ENCODE measurements around the gene ATG14. TPM values are rescaled to one million over a fixed set of nuclear protein-coding genes. Genes with fewer than 3 reads are reported as not detected.

The ATG14 gene
- polyA plus RNA-seq, 2 of the 4 experiments (the other 2 are of a cell fraction) = 5.9 to 7.4 TPM

DNA sequence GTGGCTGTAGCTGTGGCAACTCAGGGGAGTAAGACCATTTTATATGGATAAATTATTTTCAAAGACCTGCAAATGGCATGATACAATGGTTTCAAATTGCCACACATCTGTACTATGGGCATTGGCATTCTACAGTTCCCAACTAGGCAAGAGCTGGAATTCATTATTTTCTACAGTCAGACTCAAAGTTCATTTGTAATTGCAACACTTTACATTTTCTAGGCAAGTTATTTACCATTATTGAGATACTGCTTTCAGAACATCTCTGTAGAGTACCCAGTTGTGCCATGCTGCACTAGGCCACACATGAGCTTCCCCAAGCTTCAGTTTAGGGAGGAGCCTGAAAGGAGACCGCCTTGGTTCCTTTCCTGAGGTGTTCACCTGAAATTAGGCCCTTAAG is 8.0 kb upstream of the ATG14 start:
- DNase-seq (ENCODE audit: low read depth in 1 of 2, low spot score in 1 of 2) (no peak), ATAC-seq (no peak), FAIRE-seq (no peak)
- Histone ChIP-seq H3K27ac (no peak overlapping the region), H3K4me2 (no peak overlapping the region), H3K9me3 (no peaks in the 10 kb centered on the region), H3K4me1 (no peaks in the 10 kb centered on the region), H3K4me3 (no peak overlapping the region)
- POLR2A ChIA-PET = no interaction called here
- CTCF ChIA-PET = interaction anchor here (1.4 to 2.2 kb wide), 4 partner anchors 9 to 207 kb away, joined by 4 to 9 read pairs (median 6); no protein-coding TSS in a partner anchor
- no peak for TF ChIP-seq MYC (IDR thresholded peaks at IDR 0.05; ENCODE audit: borderline replicate concordance, low read length)
- no peak for TF ChIP-seq SREBF2 (IDR thresholded peaks at IDR 0.05)
- TF ChIP-seq KDM5A (IDR thresholded peaks at IDR 0.05) = no peak
- no peak for TF ChIP-seq FOSL2 (IDR thresholded peaks at IDR 0.05)
- TF ChIP-seq FOSL2 (CRISPR knock-in tag; IDR thresholded peaks at IDR 0.05) = no peak
- TF ChIP-seq, protein P1, sequence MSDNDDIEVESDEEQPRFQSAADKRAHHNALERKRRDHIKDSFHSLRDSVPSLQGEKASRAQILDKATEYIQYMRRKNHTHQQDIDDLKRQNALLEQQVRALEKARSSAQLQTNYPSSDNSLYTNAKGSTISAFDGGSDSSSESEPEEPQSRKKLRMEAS (IDR thresholded peaks at IDR 0.05) = no peak
- TF ChIP-seq, protein P2, sequence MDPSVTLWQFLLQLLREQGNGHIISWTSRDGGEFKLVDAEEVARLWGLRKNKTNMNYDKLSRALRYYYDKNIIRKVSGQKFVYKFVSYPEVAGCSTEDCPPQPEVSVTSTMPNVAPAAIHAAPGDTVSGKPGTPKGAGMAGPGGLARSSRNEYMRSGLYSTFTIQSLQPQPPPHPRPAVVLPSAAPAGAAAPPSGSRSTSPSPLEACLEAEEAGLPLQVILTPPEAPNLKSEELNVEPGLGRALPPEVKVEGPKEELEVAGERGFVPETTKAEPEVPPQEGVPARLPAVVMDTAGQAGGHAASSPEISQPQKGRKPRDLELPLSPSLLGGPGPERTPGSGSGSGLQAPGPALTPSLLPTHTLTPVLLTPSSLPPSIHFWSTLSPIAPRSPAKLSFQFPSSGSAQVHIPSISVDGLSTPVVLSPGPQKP (IDR thresholded peaks at IDR 0.05; ENCODE audit: low read depth, low read length) = no peak
- TF ChIP-seq EP300 (IDR thresholded peaks at IDR 0.05) = no peak
- TF ChIP-seq, protein P3, sequence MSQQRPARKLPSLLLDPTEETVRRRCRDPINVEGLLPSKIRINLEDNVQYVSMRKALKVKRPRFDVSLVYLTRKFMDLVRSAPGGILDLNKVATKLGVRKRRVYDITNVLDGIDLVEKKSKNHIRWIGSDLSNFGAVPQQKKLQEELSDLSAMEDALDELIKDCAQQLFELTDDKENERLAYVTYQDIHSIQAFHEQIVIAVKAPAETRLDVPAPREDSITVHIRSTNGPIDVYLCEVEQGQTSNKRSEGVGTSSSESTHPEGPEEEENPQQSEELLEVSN (IDR thresholded peaks at IDR 0.05; ENCODE audit: borderline replicate concordance, low read depth) = no peak
- no peak for TF ChIP-seq TP53 (CRISPR knock-in tag; IDR thresholded peaks at IDR 0.05)
- TF ChIP-seq, protein P4, sequence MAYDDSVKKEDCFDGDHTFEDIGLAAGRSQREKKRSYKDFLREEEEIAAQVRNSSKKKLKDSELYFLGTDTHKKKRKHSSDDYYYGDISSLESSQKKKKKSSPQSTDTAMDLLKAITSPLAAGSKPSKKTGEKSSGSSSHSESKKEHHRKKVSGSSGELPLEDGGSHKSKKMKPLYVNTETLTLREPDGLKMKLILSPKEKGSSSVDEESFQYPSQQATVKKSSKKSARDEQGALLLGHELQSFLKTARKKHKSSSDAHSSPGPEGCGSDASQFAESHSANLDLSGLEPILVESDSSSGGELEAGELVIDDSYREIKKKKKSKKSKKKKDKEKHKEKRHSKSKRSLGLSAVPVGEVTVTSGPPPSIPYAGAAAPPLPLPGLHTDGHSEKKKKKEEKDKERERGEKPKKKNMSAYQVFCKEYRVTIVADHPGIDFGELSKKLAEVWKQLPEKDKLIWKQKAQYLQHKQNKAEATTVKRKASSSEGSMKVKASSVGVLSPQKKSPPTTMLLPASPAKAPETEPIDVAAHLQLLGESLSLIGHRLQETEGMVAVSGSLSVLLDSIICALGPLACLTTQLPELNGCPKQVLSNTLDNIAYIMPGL (CRISPR knock-in tag; IDR thresholded peaks at IDR 0.05; ENCODE audit: borderline replicate concordance) = no peak
- TF ChIP-seq SMC3 (IDR thresholded peaks at IDR 0.05) = no peak
- 35% methylated on average over 1 of the region's 1 CpG for WGBS (ENCODE audit: missing lambda C conversion rate)

DNA sequence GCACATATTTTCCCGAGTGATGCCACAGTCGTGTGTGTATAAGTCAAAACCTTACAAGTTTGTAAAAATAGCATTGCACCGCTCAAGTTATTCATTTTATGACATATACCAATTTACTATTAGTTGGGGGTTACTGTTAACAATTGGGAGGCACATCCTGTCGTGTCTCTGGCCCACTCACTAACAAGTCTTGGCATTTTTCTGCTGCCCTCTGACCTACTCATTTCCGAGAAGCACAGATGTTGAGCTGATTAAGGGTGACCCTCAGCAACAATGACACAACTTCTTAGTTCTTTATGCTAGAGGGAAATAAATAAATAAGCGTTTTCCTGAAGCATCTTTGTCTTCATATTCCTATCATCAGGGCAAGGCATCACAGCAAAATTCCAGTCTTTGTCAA is 6.8 kb upstream of the ATG14 start:
- ATAC-seq (no peak), FAIRE-seq (no peak), DNase-seq (ENCODE audit: low read depth in 1 of 2, low spot score in 1 of 2) (no peak)
- no peaks in the 10 kb centered on the region for H3K4me1 ChIP-seq
- no peak overlapping the region for H3K4me2 ChIP-seq
- POLR2A ChIA-PET = no interaction called here
- TF ChIP-seq CHD2 (IDR thresholded peaks at IDR 0.05; ENCODE audit: low read length, partially characterized antibody) = no peak
- H3K9me3 ChIP-seq = no peaks in the 10 kb centered on the region
- H3K27ac ChIP-seq = no peak overlapping the region
- no peak overlapping the region for H3K4me3 ChIP-seq
- WGBS (ENCODE audit: missing lambda C conversion rate) = 45% methylated on average over 6 of the region's 6 CpGs
- CTCF ChIA-PET = interaction anchor here (1.0 to 4.3 kb wide), 5 partner anchors 11 to 1056 kb away, joined by 4 to 21 read pairs (median 5); no protein-coding TSS in a partner anchor

DNA sequence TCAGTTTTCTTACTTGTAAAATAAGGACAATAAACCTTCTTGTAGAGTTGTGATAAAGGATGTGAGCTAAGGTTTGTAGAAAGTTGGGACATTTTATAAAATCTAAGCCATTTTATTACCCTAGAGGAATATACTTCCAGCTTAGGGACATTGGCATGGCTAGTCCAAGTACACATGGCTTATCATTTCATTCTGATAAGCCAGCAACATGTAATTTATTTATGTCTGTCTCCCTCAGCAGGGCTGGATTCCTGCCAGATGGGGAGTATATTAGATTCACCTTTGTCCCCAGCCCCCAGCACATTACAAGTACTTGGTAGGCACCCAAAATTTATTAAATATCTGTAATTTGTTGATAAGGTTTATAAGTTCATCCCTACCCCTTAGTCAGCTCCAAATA is 6.3 kb upstream of the ATG14 start:
- ChIA-PET POLR2A (no interaction called here), CTCF (interaction anchor here (1.0 to 4.3 kb wide), 5 partner anchors 11 to 1056 kb away, joined by 4 to 21 read pairs (median 5); no protein-coding TSS in a partner anchor)
- no peaks in the 10 kb centered on the region for H3K4me1 ChIP-seq
- H3K4me3 ChIP-seq = no peak overlapping the region
- no peak for DNase-seq (ENCODE audit: low read depth in 1 of 2, low spot score in 1 of 2)
- H3K9me3 ChIP-seq = no peaks in the 10 kb centered on the region
- no peak for ATAC-seq
- FAIRE-seq = no peak
- H3K4me2 ChIP-seq = no peak overlapping the region
- no peak overlapping the region for H3K27ac ChIP-seq
- no peak for TF ChIP-seq NR3C1 (IDR thresholded peaks at IDR 0.05)
- no peak for TF ChIP-seq ZFP36 (IDR thresholded peaks at IDR 0.05; ENCODE audit: borderline replicate concordance, partially characterized antibody)
- TF ChIP-seq, protein P5, sequence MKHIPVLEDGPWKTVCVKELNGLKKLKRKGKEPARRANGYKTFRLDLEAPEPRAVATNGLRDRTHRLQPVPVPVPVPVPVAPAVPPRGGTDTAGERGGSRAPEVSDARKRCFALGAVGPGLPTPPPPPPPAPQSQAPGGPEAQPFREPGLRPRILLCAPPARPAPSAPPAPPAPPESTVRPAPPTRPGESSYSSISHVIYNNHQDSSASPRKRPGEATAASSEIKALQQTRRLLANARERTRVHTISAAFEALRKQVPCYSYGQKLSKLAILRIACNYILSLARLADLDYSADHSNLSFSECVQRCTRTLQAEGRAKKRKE (CRISPR knock-in tag; IDR thresholded peaks at IDR 0.05; ENCODE audit: low read depth) = no peak
- no peak for TF ChIP-seq FOXS1 (CRISPR knock-in tag; IDR thresholded peaks at IDR 0.05)
- no peak for TF ChIP-seq FOSL2 (IDR thresholded peaks at IDR 0.05)
- no peak for TF ChIP-seq FOSL2 (CRISPR knock-in tag; IDR thresholded peaks at IDR 0.05)
- TF ChIP-seq, protein P2 (IDR thresholded peaks at IDR 0.05; ENCODE audit: low read depth, low read length) = no peak
- TF ChIP-seq ESRRA (IDR thresholded peaks at IDR 0.05; ENCODE audit: borderline replicate concordance, low read length) = no peak
- TF ChIP-seq KDM5A (IDR thresholded peaks at IDR 0.05) = no peak
- no peak for TF ChIP-seq JUNB (IDR thresholded peaks at IDR 0.05)
- TF ChIP-seq ZSCAN20 (CRISPR knock-in tag; IDR thresholded peaks at IDR 0.05) = no peak
- TF ChIP-seq, protein P6, sequence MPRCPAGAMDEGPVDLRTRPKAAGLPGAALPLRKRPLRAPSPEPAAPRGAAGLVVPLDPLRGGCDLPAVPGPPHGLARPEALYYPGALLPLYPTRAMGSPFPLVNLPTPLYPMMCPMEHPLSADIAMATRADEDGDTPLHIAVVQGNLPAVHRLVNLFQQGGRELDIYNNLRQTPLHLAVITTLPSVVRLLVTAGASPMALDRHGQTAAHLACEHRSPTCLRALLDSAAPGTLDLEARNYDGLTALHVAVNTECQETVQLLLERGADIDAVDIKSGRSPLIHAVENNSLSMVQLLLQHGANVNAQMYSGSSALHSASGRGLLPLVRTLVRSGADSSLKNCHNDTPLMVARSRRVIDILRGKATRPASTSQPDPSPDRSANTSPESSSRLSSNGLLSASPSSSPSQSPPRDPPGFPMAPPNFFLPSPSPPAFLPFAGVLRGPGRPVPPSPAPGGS (IDR thresholded peaks at IDR 0.05) = no peak

All from A549 (cell line).